ENCODE data around the gene CABLES2.

CABLES2 gene

GRCh38 chr20:62405981-62406513, 1.0 kb downstream of the CABLES2 start:
- H3K4me3 ChIP-seq: peak overlapping the region; percentile 92
- TF ChIP-seq, protein P1, sequence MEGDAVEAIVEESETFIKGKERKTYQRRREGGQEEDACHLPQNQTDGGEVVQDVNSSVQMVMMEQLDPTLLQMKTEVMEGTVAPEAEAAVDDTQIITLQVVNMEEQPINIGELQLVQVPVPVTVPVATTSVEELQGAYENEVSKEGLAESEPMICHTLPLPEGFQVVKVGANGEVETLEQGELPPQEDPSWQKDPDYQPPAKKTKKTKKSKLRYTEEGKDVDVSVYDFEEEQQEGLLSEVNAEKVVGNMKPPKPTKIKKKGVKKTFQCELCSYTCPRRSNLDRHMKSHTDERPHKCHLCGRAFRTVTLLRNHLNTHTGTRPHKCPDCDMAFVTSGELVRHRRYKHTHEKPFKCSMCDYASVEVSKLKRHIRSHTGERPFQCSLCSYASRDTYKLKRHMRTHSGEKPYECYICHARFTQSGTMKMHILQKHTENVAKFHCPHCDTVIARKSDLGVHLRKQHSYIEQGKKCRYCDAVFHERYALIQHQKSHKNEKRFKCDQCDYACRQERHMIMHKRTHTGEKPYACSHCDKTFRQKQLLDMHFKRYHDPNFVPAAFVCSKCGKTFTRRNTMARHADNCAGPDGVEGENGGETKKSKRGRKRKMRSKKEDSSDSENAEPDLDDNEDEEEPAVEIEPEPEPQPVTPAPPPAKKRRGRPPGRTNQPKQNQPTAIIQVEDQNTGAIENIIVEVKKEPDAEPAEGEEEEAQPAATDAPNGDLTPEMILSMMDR (IDR thresholded peaks at IDR 0.05): no peak
- H3K27ac ChIP-seq: peak overlapping the region in 1 of 2 donors; percentile 43
- no peak for DNase-seq (ENCODE audit: low spot score)

- Histone ChIP-seq H3K27ac (no peak overlapping the region), H3K4me3 (peak overlapping the region; percentile 92)
- no peak for DNase-seq (ENCODE audit: low spot score)
- TF ChIP-seq, protein P1 (IDR thresholded peaks at IDR 0.05): peak; percentile 38
These were observed 1.7 kb downstream of the CABLES2 start for GRCh38 chr20:62405108-62405980.

DNA sequence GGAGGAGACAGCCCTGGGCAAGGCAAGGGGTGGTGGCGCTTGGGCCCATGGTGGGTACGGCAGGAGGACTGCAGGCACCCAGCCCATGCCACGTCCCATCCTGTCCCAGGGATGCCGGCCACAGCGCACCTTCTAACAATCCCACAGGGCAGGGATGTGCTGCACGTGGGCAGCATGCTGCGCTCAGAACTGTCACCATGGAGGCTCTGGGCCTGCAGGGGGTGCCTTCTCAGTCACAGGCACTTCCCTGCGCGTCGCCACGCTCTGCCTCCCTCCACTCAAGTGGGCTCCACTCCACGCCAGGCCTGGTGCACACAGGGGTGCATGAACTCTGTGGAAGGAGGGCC, 2.4 kb downstream of the CABLES2 start:
- no peak for DNase-seq (ENCODE audit: low spot score)
- Histone ChIP-seq H3K27ac (no peak overlapping the region), H3K4me3 (no peak overlapping the region)
- TF ChIP-seq, protein P1 (IDR thresholded peaks at IDR 0.05): no peak

DNA sequence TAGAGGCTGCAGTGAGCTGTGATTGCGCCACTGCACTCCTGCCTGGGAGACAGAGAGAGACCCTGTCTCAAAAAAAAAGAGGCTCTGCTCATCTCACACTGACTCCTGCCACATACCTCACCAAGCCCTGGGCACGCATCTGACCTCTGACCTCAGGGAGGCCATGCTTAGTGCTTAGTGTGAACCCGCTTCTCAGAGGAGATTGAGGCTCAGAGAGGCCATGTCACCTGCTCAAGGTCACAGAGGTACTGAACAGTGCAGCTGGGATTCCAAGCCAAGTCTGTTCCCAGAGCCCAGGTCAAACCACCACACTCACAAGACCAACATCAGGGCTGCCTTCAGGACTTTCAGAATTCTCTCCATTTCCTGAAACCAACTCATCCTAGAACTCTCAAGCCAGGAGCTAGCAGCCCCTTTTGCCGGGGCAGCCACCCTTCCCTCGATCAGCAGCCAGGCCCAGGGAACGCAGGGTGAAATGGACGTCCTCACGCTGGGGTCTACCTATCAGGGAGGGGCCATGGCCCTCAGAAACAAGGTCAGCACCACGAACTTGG, 2.9 kb downstream of the CABLES2 start:
- no peak overlapping the region for H3K4me3 ChIP-seq
- no peak for DNase-seq (ENCODE audit: low spot score)
- TF ChIP-seq, protein P1 (IDR thresholded peaks at IDR 0.05): no peak
- no peak overlapping the region for H3K27ac ChIP-seq

- DNase-seq (ENCODE audit: low spot score): no peak
- TF ChIP-seq, protein P1 (IDR thresholded peaks at IDR 0.05): no peak
- no peak overlapping the region for H3K4me3 ChIP-seq
- H3K27ac ChIP-seq: no peak overlapping the region
These were observed 3.8 kb downstream of the CABLES2 start for GRCh38 chr20:62403331-62403730.

DNA sequence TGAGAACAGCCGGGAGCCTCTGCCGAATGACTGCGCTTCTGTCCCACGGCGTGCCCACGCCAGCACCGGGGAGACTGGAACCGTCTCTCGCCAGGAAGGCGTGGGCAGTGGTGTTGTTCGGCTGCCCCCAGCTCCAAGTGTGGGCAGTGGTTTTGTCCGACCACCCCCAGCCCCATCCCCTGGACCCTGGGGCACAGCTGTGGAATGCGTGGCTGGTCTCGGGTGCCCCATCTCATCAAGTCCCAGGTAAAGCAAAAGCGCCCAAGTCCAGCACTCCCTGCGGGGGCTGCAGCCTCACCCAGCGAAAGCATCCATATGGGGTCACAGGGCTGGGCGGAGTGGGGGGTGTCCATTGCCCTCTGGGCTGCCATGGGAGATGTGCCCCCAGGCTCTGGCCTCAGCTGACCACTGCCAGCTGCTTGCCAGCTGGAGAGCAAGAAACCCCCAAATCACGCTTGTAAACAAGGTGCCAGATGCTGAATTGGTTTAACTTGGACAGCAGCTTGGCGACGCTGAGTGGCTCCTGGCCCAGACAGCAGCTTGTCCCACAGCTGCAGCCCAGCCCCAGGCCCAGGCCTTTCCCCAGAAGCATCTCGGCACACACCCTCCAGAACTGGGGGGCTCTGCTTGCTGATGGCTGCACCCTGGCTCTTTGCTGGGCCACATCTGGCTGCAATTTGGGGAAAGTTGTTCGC, 4.5 kb downstream of the CABLES2 start:
- TF ChIP-seq, protein P1 (IDR thresholded peaks at IDR 0.05): no peak
- Histone ChIP-seq H3K27ac (no peak overlapping the region), H3K4me3 (no peak overlapping the region)
- no peak for DNase-seq (ENCODE audit: low spot score)

Measured in coronary artery (tissue), 2 donors.